ENCODE results near the gene UBE2S. TPM values are rescaled to one million over a fixed set of nuclear protein-coding genes. Genes with fewer than 3 reads are reported as not detected.

Gene UBE2S
- total RNA-seq, 1 experiment from 2014 or later, result 279 TPM

DNA sequence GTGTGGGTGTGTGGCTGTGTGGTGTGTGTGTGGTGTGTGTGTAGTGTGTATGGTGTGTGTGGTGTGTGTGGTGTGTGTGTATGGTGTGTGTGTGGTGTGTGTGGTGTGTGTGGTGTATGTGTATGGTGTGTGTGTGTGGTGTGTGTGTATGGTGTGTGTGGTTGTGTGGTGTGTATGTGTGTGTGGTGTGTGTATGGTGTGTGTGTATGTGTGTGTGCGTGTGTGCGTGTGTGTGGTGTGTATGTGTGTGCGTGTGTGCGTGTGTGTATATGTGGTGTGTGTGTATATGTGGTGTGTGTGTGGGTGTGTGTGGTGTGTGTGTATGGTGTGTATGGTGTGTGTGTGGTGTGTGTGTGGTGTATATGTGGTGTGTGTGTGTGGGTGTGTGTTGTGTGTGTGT lies 27.4 kb upstream of the UBE2S start:
- CTCF ChIA-PET, result interaction anchor here (0.7 kb wide), 1 partner anchor 9 kb away, joined by 4 read pairs; no protein-coding TSS in a partner anchor
- Histone ChIP-seq H3K36me3 (ENCODE audit: control insufficient read depth, insufficient read depth, low read length) (no peaks in the 10 kb centered on the region), H3K4me3 (ENCODE audit: low read depth, low read length) (no peak overlapping the region), H3K27me3 (replicated peaks; ENCODE audit: control insufficient read depth, insufficient read depth, low read length) (no peaks in the 10 kb centered on the region; the same call in 1 of the 2 replicates), H3K4me1 (no peaks in the 10 kb centered on the region), H3K9me3 (no peaks in the 10 kb centered on the region)
- Mint-ChIP-seq H3K4me3 (ENCODE audit: unreplicated experiment) (no peak overlapping the region), H3K27ac (ENCODE audit: unreplicated experiment) (no peak overlapping the region), H3K27me3 (ENCODE audit: insufficient read depth, unreplicated experiment) (peaks cover 12% of the 10 kb centered on the region), H3K9me3 (ENCODE audit: unreplicated experiment) (no peaks in the 10 kb centered on the region), H3K36me3 (ENCODE audit: insufficient read depth, unreplicated experiment) (peaks cover 7% of the 10 kb centered on the region), H3K4me1 (ENCODE audit: low read depth, unreplicated experiment) (no peaks in the 10 kb centered on the region)
- BruUV-seq (replicated peaks), result no TSS peak
- POLR2A ChIA-PET, result no interaction called here
- DNase-seq, result no peak
- intact Hi-C loops (cut with micrococcal nuclease; ENCODE audit: unreplicated experiment), result no loop called here
- TF ChIP-seq CTCF (IDR thresholded peaks at IDR 0.05; ENCODE audit: insufficient read depth in 1 of 2, low read depth in 1 of 2, low read length in 1 of 2, severe bottlenecking in 1 of 2, unreplicated experiment in 1 of 2), result no peak

GRCh38 chr19:55434356-55434919 lies 26.9 kb upstream of the UBE2S start:
- no peaks in the 10 kb centered on the region; the same call in 1 of the 2 replicates for H3K27me3 ChIP-seq (replicated peaks; ENCODE audit: control insufficient read depth, insufficient read depth, low read length)
- no peaks in the 10 kb centered on the region for H3K4me1 Mint-ChIP-seq (ENCODE audit: low read depth, unreplicated experiment)
- no peaks in the 10 kb centered on the region for H3K4me1 ChIP-seq
- CTCF ChIA-PET, result no interaction called here
- intact Hi-C loops (cut with micrococcal nuclease; ENCODE audit: unreplicated experiment), result no loop called here
- POLR2A ChIA-PET, result no interaction called here
- H3K36me3 Mint-ChIP-seq (ENCODE audit: insufficient read depth, unreplicated experiment), result peaks cover 6% of the 10 kb centered on the region
- no peaks in the 10 kb centered on the region for H3K36me3 ChIP-seq (ENCODE audit: control insufficient read depth, insufficient read depth, low read length)
- no peak overlapping the region for H3K4me3 ChIP-seq (ENCODE audit: low read depth, low read length)
- H3K27ac Mint-ChIP-seq (ENCODE audit: unreplicated experiment), result no peak overlapping the region
- BruUV-seq (replicated peaks), result no TSS peak
- no peak overlapping the region for H3K4me3 Mint-ChIP-seq (ENCODE audit: unreplicated experiment)
- no peak for DNase-seq
- no peaks in the 10 kb centered on the region for H3K9me3 ChIP-seq
- no peak for TF ChIP-seq CTCF (IDR thresholded peaks at IDR 0.05; ENCODE audit: insufficient read depth in 1 of 2, low read depth in 1 of 2, low read length in 1 of 2, severe bottlenecking in 1 of 2, unreplicated experiment in 1 of 2)
- no peaks in the 10 kb centered on the region for H3K9me3 Mint-ChIP-seq (ENCODE audit: unreplicated experiment)
- H3K27me3 Mint-ChIP-seq (ENCODE audit: insufficient read depth, unreplicated experiment), result peaks cover 10% of the 10 kb centered on the region

GRCh38 chr19:55433292-55433691 lies 25.7 kb upstream of the UBE2S start:
- H3K36me3 Mint-ChIP-seq (ENCODE audit: insufficient read depth, unreplicated experiment), result no peaks in the 10 kb centered on the region
- H3K27me3 Mint-ChIP-seq (ENCODE audit: insufficient read depth, unreplicated experiment), result peaks cover 6% of the 10 kb centered on the region
- no peaks in the 10 kb centered on the region for H3K4me1 Mint-ChIP-seq (ENCODE audit: low read depth, unreplicated experiment)
- intact Hi-C loops (cut with micrococcal nuclease; ENCODE audit: unreplicated experiment), result no loop called here
- POLR2A ChIA-PET, result no interaction called here
- TF ChIP-seq CTCF (IDR thresholded peaks at IDR 0.05; ENCODE audit: insufficient read depth in 1 of 2, low read depth in 1 of 2, low read length in 1 of 2, severe bottlenecking in 1 of 2, unreplicated experiment in 1 of 2), result no peak
- no peak overlapping the region for H3K4me3 ChIP-seq (ENCODE audit: low read depth, low read length)
- H3K9me3 Mint-ChIP-seq (ENCODE audit: unreplicated experiment), result no peaks in the 10 kb centered on the region
- H3K4me3 Mint-ChIP-seq (ENCODE audit: unreplicated experiment), result no peak overlapping the region
- H3K36me3 ChIP-seq (ENCODE audit: control insufficient read depth, insufficient read depth, low read length), result no peaks in the 10 kb centered on the region
- H3K9me3 ChIP-seq, result no peaks in the 10 kb centered on the region
- CTCF ChIA-PET, result no interaction called here
- H3K27ac Mint-ChIP-seq (ENCODE audit: unreplicated experiment), result no peak overlapping the region
- H3K4me1 ChIP-seq, result no peaks in the 10 kb centered on the region
- DNase-seq, result no peak
- BruUV-seq (replicated peaks), result no TSS peak
- no peaks in the 10 kb centered on the region for H3K27me3 ChIP-seq (replicated peaks; ENCODE audit: control insufficient read depth, insufficient read depth, low read length)

Measured in Caco-2 (cell line).